ENCODE measurements around the gene HIRIP3.

- TF ChIP-seq CTCF (conservative IDR thresholded peaks at IDR 0.05 in 1 of 2, IDR thresholded peaks at IDR 0.05 in 1 of 2; ENCODE audit: extremely low read depth in 1 of 2, insufficient read depth in 1 of 2, low read depth in 1 of 2, low read length in 2 of 2) (no peak), EZH2 (IDR thresholded peaks at IDR 0.05; ENCODE audit: borderline replicate concordance, low read length) (no peak)
Measured at GRCh38 chr16:30002614-30003346, 7.4 kb upstream of the HIRIP3 start.
